Stimulated activated CD4-positive, alpha-beta T cell treated with anti-CD3 and anti-CD28 coated beads, Interleukin-4, amount 100 ng/mL, for 1 hour (primary cell): ENCODE results near the gene KCTD12.
"Not testable (repeated sequence)": the region's sequence is repeated elsewhere in the genome, so short reads cannot be mapped to it uniquely, and the experiment has no call there.

Experiments used
- DNase-seq: peaks from one replicate; pipeline ENCODE4 v3.0.0-alpha.2; 2020

The KCTD12 gene

DNA sequence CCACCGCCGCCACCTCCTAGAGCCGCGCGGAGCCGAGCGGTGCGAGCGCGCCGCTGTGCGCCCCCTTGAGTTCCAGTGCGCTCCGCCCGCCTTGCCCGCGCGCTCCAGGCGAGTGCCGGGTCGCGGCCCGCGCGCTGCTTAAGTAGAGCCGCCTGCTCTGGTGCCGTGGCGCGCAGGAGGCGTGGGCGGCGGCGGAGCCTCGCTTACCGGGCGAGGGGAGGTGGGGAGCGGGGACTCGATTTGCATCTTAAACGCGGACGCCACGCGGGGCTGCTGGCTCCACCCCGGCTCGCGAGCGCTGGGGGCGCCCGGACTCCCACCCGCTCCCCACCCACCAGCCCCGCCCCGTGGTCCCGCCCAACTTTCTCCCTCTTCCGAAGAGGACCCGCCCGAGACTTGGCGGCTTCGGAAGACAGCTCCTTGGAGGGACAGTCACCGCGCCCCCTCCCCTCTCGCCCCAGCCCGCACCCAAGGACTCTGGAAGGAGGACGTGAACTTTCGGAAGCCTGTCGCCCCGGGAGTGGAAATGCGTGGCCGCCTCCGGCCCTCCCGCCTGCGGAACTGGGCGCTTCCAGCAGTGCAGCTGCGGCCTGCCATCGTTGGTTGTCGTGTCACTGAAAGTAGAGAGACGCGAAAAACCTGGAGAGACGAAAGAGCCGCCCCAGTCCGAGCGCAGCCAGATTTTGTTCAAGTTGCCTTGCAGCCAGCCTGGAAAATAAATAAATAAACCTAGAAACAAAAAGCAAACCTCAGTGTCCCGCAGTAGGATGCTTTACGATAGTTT lies at the start of gene KCTD12:
Gene KCTD12 (minus strand): TSS at position 114 of the 784 bp plus-strand sequence. CDS start 257 bp downstream, outside the sequence.
- peak; percentile 81 for DNase-seq

DNA sequence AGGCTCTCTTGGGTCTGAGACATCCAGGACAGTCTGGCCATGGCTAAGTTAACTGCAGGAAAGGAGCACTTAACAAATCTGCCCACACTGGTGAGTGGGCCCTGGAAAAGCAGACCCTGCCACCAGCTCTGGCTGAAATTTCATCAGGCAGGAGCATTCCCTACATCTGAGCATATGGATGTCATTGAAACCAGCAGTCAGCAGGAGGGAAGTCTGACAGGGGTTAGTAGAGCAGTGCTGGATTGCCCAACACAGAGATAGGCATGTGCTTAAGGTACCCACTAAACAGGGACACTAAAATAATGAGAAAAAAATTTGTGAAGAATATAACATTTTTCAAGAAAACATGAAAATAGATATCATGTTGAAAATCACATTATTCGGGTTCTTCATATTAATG lies 48.5 kb upstream of the KCTD12 start:
- DNase-seq = no peak

DNA sequence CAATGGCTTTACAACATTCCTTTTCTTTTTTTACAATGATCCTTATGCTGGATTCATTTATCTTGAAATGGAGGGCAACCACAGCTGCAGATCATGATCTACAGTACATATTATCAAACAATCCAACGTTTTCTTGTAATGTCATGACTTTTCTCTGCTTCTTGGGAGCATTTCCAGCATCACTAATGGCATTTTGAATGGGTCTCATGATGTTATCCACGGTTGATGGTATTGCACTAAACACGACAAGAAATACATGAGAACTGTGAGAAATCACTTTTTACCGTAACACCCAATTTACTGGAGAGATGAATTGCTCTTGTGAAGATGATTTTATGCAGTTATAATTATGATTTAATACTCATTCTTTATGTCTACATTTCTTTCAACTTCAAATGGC lies 45.9 kb upstream of the KCTD12 start:
- no peak for DNase-seq

DNA sequence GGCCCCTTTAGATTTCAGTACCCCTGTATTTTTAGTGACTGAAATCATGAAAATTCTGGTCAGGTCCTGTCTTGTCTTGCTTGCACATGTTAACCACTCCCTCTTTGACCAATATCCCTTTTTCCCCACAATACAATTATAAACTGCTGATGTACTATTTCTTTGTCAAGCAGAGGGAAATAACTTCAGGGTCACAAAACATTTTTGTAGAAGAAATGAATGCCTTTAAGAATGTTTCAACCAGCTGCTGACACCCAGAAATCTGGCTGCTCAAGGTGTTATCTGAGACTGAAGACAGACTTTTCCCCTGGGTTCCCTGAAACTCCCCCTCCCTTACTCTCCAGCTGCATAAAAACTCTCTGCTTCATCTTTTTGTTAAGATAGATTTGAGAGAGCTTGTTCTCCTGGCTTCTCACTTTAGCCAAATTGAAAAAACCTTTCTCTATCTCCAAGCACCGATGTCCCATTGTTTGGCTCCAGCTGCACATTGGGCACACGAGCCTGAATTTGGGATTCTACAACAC lies 43.7 kb upstream of the KCTD12 start:
- no peak for DNase-seq

DNA sequence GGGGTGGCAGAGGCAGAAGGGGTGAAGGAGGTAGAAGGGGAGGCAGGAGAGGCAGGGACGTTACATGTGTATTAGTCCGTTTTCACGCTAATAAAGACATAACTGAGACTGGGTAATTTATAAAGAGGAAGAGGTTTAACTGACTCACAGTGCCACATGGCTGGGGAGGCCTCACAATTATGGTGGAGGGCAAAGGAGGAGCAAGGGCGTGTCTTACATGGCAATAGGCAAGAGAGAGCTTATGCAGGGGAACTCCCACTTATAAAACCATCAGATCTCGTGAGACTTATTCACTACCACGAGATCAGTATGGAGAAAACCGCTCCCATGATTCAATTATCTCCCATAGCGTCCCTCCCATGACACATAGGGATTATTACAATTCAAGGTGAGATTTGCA lies 43.1 kb upstream of the KCTD12 start:
- DNase-seq = no peak

DNA sequence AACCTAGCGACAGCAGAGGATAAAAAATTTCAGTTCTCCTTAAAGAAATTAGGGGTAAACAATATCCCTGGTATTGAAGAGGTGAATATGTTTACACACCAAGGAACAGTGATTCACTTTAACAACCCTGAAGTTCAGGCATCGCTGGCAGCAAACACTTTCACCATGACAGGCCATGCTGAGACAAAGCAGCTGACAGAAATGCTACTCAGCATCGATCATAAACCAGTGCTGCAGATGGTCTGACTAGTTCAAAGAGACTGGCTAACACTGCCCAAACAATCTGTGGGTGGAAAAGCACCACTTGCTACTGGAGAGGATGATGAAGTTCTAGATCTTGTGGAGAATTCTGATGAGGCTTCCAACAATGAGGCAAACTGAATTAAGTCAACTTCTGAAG lies 42.3 kb upstream of the KCTD12 start:
- no peak for DNase-seq

DNA sequence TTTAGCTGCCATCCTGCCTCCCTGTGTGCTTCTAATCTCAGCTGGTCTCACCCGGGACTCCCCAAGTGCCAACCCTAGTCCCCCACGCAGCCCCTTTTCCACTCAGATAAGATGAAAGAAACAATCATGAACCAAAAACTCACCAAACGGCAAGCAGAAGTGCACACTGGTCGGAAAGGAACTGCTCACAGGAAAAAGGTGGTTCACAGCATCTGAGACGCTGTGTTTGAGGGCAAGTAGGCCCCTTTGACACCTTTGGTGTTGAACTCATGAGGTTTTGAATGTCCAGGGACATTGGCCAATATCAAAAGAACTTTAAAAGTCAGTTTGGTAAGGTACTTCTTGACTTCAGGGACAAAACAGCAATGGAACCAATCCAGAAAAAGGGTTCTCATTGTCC lies 41.8 kb upstream of the KCTD12 start:
- no peak for DNase-seq

DNA sequence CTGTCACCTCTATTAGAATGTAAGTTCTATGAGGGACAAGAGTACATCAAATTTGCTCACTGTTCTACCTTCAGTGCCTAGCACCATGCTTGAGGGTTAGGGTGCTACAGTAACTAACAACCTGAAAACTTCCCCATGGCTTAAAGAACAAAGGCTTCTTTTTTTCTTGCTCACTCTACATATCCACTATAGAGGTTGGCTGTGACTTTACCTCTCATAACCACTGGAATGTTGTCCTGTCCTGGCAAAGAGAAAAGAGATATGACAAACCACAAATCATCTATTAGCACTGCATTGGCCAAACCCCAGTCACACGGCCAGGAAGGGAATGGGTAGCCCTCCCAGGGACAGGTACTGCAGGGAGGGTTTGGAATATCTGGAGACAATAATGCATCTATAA lies 38.9 kb upstream of the KCTD12 start:
- DNase-seq = no peak

DNA sequence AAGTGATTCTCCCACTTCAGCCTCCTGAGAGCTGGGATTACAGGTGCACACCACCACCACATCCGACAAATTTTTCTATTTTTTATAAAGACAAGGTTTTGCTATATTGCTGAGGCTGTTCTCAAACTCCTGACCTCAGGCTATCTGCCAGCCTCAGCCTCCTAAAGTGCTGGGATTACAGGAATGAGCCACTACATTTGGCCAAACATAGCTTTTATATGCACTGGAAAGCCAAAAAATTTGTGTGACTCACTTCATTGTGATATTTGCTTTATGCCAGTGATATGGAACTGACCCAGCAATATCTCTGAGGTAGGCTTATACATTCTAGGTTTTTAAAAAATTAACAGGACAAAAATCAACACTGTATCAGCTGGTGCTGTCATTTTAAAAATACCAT lies 35.3 kb upstream of the KCTD12 start:
- no peak for DNase-seq

DNA sequence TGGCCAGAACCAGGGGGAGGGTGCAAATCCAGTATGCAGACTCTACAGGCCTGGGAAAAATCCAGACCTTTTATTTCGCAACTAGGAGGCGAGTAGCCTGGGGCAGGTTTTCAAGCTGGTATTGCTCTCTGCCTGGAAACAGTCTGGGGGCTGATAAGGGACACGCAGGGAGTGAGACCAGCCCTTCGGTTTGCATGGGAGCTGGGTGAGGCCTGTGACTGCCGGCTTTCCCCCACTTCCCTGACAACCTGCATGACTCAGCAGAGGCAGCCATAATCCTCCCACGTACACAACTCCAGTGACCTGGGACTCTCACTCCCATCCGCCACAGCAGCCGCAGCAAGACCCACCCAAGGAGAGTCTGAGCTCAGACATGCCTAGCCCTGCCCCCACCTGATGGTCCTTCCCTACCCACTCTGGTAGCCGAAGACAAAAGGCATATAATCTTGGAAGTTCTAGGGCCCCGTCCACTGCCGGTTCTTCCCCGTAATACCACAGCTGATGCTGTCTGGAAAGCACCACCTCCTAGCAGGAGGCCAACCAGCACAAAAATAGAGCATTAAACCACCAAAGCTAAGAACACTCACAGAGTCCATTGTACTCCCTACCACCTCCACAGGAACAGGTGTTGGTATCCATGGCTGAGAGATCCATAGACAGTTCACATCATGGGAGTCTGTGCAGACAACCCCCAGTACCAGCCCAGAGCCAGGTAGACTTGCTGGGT lies 31.7 kb upstream of the KCTD12 start:
- not testable (repeated sequence) for DNase-seq

DNA sequence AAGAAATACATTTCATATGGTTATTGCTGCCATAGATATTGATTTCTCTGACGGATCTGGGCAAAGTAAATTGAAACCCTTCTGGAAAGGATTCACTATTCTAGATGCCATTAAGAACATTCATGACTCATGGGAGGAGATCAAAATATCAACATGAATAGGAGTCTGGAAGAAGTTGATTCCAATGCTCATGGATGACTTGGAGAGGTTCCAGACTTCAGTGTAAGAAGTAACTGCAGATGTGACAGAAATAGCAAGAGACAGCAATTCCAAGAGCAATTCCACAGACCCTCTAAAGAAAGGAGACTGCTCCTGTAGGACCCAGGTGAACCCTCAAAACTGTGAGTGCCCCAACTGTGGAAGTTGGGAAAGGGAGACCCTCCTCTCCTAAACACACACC lies 30.9 kb upstream of the KCTD12 start:
- no peak for DNase-seq

DNA sequence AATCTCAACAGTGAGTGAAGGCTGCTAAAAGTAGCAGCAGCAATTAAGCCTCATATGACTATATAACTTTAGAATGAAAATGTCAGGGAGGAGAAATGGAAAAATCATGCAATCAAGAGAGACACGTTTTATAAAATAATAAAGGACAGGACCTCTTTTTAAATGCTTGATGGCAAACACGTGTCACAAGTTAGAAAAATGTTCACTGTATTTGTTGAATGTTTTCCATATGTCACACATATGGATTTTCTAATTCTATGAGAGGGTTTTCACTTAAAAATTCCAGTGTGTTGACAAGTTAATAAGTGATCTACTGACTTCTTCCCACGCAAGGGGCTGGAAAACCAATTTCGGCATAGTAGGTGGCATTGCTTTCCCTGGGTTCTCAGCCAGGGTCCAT lies 27.7 kb upstream of the KCTD12 start:
- DNase-seq = no peak

DNA sequence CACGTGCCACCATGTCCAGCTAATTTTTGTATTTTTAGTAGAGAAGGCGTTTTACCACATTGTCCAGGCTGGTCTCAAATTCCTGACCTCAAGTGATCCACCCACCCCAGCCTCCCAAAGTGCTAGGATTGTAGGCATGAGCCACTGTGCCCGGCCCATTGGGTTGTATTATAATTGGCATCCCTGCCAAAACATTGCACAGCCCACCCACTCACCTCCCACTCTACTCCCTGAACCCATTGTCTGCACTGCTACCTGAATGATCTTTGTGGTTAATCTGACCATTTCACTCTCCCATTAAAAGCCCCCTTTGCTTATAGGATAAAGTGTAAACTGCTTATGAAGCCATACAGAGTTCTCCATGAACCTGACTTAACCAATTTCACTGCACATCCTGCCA lies 26.3 kb upstream of the KCTD12 start:
- no peak for DNase-seq

DNA sequence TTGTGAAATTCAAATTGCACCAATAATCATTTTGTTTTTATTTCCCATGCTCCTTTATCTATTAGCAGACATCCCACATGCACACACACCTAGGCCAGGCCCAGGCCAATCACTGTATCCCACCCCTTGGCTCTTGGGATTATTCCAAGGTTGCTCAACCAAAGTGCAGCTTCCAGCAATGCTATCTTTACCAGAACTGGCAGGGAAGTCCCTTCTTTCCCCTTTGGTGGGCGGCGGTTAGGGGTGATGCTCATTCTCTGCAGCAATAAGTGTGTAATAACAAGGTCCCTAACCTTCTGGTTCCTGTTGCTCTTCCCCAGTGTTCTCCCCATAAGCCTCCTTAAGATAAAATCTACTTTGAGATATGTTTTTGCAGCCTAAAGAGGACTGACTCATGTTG lies 18.3 kb upstream of the KCTD12 start:
- no peak for DNase-seq

DNA sequence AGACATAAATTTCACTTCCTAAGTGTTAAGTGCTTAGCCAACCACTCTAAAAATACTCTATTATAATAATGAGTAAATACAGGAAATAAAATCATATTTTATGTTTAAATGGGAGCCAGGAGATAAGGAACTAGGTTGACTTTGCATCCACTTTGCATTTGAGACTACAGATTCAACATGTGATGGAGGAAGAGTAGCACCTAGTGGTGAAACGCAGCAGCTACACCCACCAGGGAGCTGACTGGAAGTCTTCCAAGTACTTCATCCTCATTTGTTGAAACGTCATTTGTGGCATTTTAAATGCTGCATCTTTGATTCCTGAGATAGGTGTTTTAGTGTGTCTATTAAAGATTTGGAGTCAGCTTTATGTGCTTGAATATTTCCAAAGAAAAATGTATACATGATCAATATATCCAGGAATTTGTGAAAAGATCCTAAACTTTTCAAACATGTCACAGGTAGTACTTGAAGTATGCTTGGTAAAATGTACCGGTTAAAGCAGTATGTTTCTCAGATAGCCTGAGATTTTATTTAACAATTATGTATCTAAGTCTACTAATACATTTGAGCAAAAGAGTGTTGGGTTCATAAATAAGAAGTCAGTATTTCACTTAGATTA lies 17.4 kb upstream of the KCTD12 start:
- peak; percentile 60 for DNase-seq

DNA sequence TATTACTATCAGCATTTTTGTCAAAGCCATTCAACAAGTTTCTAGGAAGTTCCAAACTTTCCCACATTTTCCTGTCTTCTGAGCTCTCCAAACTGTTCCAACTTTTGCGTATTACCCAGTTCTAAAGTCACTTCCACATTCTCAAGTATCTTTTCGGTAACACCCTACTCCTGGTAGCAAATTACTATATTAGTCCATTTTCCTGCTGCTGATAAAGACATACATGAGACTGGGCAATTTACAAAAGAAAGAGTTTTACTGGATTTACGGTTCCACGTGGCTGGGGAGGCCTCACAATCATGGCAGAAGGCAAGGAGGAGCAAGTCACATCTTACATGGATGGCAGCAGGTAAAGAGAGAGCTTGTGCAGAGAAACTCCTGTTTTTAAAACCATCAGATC lies 12.9 kb upstream of the KCTD12 start:
- DNase-seq = not testable (repeated sequence)

DNA sequence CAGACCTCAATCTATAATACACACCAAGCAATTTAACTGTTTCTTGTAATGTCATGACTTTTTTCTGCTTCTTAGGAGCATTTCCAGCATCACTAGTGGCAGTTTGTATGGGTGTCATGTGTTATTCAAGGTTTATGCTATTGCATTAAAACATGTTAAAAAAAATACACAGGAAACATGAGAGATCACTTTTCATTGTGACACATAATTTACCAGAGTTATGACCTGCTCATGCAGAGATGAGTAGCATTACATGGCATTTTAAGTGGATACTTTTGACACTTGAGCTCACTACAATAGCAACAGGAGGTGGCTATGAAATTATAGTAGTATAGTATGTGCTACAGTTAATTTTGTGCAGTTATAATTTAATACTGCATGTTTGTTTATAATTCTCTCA lies 11.0 kb upstream of the KCTD12 start:
- not testable (repeated sequence) for DNase-seq

DNA sequence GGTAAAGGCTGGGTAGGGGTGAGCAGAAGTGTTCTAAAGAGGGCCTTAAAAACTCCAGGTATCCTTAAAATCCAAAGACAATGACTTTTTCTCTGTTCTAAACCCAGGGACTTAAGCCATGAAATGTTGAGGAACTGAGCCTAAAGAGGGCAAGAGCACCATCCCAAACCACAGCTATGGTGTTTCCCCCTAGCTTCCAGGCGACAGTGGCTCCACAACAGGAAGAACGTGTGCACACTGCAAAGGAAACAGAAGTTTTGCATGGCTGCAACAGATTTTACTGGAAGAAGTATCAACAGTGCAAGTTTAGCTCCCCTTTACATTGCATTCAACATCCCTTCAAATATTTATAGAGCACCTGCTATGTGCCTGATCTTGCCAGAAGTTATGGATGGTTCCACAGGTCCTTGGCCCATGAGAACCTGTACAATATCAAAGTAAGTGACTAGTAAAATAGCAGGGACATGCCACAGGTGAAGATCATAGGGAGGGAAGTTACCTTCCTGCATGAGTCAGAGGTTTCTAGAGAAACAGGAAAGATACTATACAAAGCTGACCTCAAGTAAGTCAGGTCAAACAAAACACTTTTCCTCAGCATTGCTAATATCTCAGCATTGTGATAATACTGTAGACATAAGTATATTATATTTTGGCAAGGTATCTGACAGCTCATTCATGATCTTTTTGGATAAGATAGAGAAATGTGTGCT lies 8.4 kb upstream of the KCTD12 start:
- DNase-seq = no peak

DNA sequence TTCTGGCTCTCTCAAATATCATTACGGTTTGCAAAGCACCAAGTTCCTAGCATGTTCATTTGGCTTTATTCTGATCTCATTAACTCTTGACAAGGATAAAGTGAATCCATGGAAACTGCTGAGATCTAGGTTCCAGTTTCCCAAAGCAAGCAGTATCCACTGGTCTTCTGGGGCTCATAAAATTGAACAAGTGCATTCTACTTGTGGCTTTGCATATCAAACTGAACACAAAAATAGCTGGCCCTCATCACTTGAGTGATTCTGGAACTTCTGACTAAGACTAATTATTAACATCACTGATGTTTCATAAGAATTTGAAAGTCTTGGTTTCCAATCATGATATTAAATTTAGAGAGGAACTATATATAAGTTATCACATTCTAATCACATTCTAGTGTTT lies 6.3 kb upstream of the KCTD12 start:
- no peak for DNase-seq

DNA sequence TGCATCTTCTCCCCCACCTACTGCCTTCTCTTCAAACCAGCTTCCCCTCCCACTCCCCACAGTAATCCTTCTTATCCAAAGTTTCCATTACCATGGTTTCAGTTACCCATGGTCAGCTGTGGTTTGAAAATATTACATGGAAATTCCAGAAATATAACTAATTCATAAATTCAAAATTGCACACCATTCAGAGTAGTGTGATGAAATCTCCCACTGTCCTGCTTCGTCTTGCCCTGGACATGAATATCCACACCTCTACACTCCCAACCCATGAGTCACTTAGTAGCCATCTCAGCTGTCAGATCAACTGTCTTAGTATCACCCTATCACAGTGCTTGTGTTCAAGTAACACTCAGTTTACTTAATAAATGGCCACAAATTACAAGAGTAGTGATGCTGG lies 3.8 kb upstream of the KCTD12 start:
- no peak for DNase-seq

DNA sequence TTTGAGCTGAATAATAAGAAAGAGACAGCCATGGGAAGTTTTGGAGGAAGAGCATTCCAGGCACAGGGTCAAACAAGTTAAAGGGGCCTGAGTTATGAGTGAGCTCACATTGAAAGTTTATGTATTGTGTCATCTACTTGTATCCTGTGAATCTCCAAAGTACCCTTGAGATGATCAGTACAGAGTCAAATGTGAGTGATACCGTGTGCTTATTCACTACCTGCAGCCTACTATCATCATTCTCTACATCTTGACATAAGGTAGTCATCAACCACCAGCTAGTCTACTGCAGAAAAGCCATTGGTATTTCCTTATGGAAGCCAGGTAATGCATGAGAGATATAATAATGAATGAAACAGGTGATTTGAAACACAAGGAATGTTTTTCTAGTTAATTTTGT lies 3.0 kb upstream of the KCTD12 start:
- DNase-seq = no peak

DNA sequence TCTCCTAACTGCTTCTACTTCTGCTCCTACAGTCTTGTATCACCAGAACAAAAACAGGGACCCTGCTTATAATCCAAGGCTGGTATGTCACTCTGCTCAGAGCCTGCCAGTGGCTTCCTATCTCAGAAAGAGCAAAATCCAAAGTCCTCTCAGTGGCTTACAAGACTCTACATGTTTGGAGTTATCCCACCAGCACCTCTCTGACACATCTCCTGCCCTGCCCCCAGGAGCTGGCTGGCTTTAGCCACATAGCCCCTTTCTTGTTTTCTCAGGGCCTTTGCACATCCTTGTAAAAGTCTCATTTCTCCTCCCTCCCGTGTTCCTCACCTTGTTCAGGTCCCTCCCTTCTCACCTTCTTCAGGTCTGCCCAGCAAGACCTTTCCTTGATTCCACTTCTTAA lies 2.2 kb upstream of the KCTD12 start:
- DNase-seq = no peak

DNA sequence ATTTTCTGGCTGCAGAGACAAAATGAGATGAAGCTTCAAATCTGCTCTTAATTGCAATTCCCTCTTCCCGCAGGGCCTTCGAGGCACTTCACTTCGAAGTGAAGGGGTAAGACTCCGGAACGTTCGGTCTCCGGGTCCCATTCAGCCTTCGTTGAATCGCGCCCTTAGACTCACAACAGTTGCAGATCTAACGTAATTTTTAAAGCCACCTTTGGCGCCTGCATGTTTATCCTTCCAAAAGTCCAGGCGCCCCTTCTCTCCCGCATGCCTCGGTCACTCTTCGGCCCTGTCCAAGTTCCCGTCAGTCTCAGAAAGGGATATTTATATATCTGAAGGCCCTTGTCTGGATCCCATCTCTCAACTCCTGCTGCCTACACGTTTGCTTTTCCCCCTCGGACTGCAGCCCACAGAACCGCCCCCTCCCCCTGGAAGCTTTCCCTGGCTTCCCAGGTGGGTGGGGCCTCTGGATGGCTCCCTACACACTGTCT lies 915 bp upstream of the KCTD12 start:
- DNase-seq = no peak
